GM12878 (cell line): Measurements from ENCODE around the gene DCAF11.

ENCODE experiments used
- CTCF ChIP-seq, 3 experiments: IDR thresholded peaks in 2 of 3; conservative IDR thresholded peaks in 1 of 3; 2 replicates each; pipeline ENCODE4 v1.5.1; 2011; ENCODE audit warnings: low read depth in 3 of 3, low read length in 3 of 3, mild to moderate bottlenecking in 3 of 3, control low read depth in 2 of 3, moderate library complexity in 2 of 3, inconsistent platforms in 1 of 3, mixed read lengths in 1 of 3; ENCODE audit not compliant: control insufficient read depth in 2 of 3, insufficient read depth in 1 of 3; ENCODE audit errors: extremely low read depth in 1 of 3
- POLR2A ChIP-seq: IDR thresholded peaks from 2 replicates; pipeline ENCODE4 v1.6.1; 2011; ENCODE audit warnings: low read depth, mild to moderate bottlenecking, low read length
- RAD21 ChIP-seq: IDR thresholded peaks from 2 replicates; pipeline ENCODE4 v1.6.1; 2011; ENCODE audit warnings: mild to moderate bottlenecking, low read depth, low read length, moderate library complexity; ENCODE audit not compliant: insufficient read depth
- RCOR1 ChIP-seq: conservative IDR thresholded peaks from 2 replicates; pipeline ENCODE4 v1.6.1; 2012; ENCODE audit warnings: low read depth, low read length, improper control_type of control experiment
- SUPT20H ChIP-seq: IDR thresholded peaks from 2 replicates; pipeline ENCODE4 v1.6.1; 2011; ENCODE audit warnings: low read depth, mild to moderate bottlenecking, low read length, moderate library complexity, borderline replicate concordance; ENCODE audit not compliant: control insufficient read depth
- TCF12 ChIP-seq: IDR thresholded peaks from 2 replicates; pipeline ENCODE4 v1.6.1; 2011; ENCODE audit warnings: low read depth, mild to moderate bottlenecking, low read length
- ZNF274 ChIP-seq: IDR thresholded peaks from one replicate; pipeline ENCODE4 v1.8.0; 2011; ENCODE audit not compliant: insufficient read length, insufficient read depth

GRCh38 chr14:24072881-24073877 lies 41.4 kb upstream of the DCAF11 start:
- TF ChIP-seq RAD21 = no peak
- no peak for TF ChIP-seq CTCF (IDR thresholded peaks at IDR 0.05 in 2 of 3, conservative IDR thresholded peaks at IDR 0.05 in 1 of 3; ENCODE audit: control insufficient read depth in 2 of 3, extremely low read depth in 1 of 3, insufficient read depth in 1 of 3, low read depth in 3 of 3, low read length in 3 of 3)
- no peak for TF ChIP-seq ZNF274
- TF ChIP-seq TCF12 = no peak
- TF ChIP-seq POLR2A = no peak
- no peak for TF ChIP-seq SUPT20H
- TF ChIP-seq RCOR1 = no peak
